ENCODE data around the gene PLEKHS1. TPM values are rescaled to one million over a fixed set of nuclear protein-coding genes. Genes with fewer than 3 reads are reported as not detected.
"Not testable (repeated sequence)": the region's sequence is repeated elsewhere in the genome, so short reads cannot be mapped to it uniquely, and the experiment has no call there.

PLEKHS1 gene
- total and polyA plus RNA-seq, 10 donors = 0.02 to 0.07 (median 0.03) TPM; not detected in 7

DNA sequence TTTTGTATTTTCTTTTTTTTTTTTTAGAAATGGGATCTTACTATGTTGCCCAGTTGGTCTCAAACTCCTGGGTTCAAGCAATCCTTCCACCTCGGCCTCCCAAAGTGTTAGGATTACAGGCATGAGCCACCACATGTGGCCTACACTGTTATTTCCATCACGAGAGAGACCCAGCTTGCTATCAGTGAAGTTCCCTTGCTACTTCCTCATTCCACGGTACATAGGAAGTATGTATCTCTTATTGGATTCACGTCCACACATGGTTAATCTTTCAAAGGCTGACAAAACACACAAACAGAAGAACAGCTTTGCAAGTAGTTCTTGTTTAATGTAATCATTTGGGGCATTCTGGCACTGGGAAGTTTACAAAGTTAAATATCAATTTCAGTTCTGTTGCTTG is 51.5 kb downstream of the PLEKHS1 start:
- TF ChIP-seq POLR2AphosphoS5 (IDR thresholded peaks at IDR 0.05) (no peak), POLR2A (IDR thresholded peaks at IDR 0.05) (no peak), CTCF (IDR thresholded peaks at IDR 0.05 in 8 of 11, conservative IDR thresholded peaks at IDR 0.05 in 3 of 11) (no peak)
- intact Hi-C loops (cut with DNase I; ENCODE audit: low total_unique reads) = no loop called here
- H3K4me1 ChIP-seq = peaks cover 0 to 10% (median 1%) of the 10 kb centered on the region in 6 donors
- H3K4me3 ChIP-seq = no peak overlapping the region
- H3K27ac ChIP-seq = no peak overlapping the region
- DNase-seq = no peak
- WGBS, 5 donors = 18 to 32% (median 31%) methylated on average over 4 of the region's 4 CpGs
- no peaks in the 10 kb centered on the region for H3K36me3 ChIP-seq
- H3K27me3 ChIP-seq (replicated peaks in 1 of 7) = peaks cover 0 to 5% (median 0%) of the 10 kb centered on the region in 7 donors
- H3K9me3 ChIP-seq = no peaks in the 10 kb centered on the region

DNA sequence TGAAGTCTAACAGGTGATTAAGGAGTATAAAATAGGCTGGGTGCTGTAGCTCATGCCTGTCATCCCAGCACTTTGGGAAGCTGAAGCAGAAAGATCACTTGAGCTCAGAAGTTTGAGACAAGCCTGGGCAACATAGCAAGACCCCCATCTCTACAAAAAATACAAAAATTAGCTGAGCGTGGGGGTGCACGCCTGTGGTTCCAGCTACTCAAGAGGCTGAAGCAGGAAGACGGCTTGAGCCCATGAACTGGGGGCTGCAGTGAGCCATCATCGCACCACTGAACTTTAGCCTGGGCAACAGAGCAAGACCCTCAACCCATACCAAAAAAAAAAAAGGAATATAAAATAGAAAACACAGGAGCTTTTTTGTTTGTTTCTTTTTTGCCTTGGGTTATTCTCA is 55.0 kb downstream of the PLEKHS1 start:
- WGBS, 5 donors = 93 to 99% (median 96%) methylated on average over 4 of the region's 4 CpGs
- Histone ChIP-seq H3K27me3 (replicated peaks in 1 of 7) (peaks cover 0 to 10% (median 0%) of the 10 kb centered on the region in 7 donors), H3K4me3 (no peak overlapping the region), H3K9me3 (no peaks in the 10 kb centered on the region), H3K36me3 (no peaks in the 10 kb centered on the region), H3K4me1 (peaks cover 0 to 5% (median 1%) of the 10 kb centered on the region in 6 donors), H3K27ac (no peak overlapping the region)
- TF ChIP-seq POLR2A (IDR thresholded peaks at IDR 0.05) (no peak), POLR2AphosphoS5 (IDR thresholded peaks at IDR 0.05) (no peak), CTCF (IDR thresholded peaks at IDR 0.05 in 8 of 11, conservative IDR thresholded peaks at IDR 0.05 in 3 of 11) (no peak)
- intact Hi-C loops (cut with DNase I; ENCODE audit: low total_unique reads) = no loop called here
- no peak for DNase-seq

- 73 to 88% (median 77%) methylated on average over 3 of the region's 3 CpGs for WGBS, 5 donors
- Histone ChIP-seq H3K27me3 (replicated peaks in 1 of 7) (peaks cover 0 to 10% (median 0%) of the 10 kb centered on the region in 7 donors), H3K4me3 (no peak overlapping the region), H3K27ac (no peak overlapping the region), H3K36me3 (no peaks in the 10 kb centered on the region), H3K4me1 (peaks cover 0 to 2% (median under 1%) of the 10 kb centered on the region in 6 donors), H3K9me3 (no peaks in the 10 kb centered on the region)
- DNase-seq = no peak
- intact Hi-C loops (cut with DNase I; ENCODE audit: low total_unique reads) = no loop called here
- TF ChIP-seq POLR2AphosphoS5 (IDR thresholded peaks at IDR 0.05) = no peak
- no peak for TF ChIP-seq CTCF (IDR thresholded peaks at IDR 0.05 in 8 of 11, conservative IDR thresholded peaks at IDR 0.05 in 3 of 11)
These were observed 56.7 kb downstream of the PLEKHS1 start for GRCh38 chr10:113808168-113808567.

- DNase-seq; H3K36me3 ChIP-seq; H3K27me3 ChIP-seq (replicated peaks in 1 of 7); H3K4me3 ChIP-seq; intact Hi-C loops (cut with DNase I; ENCODE audit: low total_unique reads); H3K4me1 ChIP-seq; H3K27ac ChIP-seq; H3K9me3 ChIP-seq: not testable (repeated sequence)
- WGBS, 5 donors = 90 to 100% (median 94%) methylated on average over 1 of the region's 1 CpG
These were observed 63.2 kb downstream of the PLEKHS1 start for GRCh38 chr10:113814700-113815099.

DNA sequence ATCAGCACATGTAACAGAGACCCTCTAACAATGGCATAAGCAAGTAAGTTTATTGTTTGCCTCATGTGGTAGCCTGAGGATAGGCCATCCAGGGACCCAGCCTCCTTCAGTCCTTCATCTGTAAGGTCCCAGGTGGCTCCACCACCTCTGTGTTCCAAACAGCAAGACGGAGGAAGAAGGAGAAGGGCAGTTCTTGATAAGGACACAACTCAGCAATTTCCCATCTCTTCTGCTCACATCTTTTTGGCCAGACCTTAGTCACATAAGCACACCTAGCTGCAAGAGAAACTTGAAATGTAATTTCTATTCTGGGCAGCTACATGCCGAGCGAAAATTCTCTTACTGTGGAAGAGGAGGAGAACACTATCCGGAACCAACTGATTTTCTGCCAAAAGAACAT is 68.5 kb downstream of the PLEKHS1 start:
- no peak overlapping the region for H3K4me3 ChIP-seq
- no peaks in the 10 kb centered on the region for H3K4me1 ChIP-seq
- H3K27ac ChIP-seq = no peak overlapping the region
- no peaks in the 10 kb centered on the region for H3K36me3 ChIP-seq
- DNase-seq = no peak
- no peaks in the 10 kb centered on the region for H3K27me3 ChIP-seq (replicated peaks in 1 of 7)
- H3K9me3 ChIP-seq = no peaks in the 10 kb centered on the region
- intact Hi-C loops (cut with DNase I; ENCODE audit: low total_unique reads) = no loop called here
- TF ChIP-seq POLR2AphosphoS5 (IDR thresholded peaks at IDR 0.05) (no peak), CTCF (IDR thresholded peaks at IDR 0.05 in 8 of 11, conservative IDR thresholded peaks at IDR 0.05 in 3 of 11) (no peak), POLR2A (IDR thresholded peaks at IDR 0.05) (no peak)
- 92 to 96% (median 92%) methylated on average over 4 of the region's 4 CpGs for WGBS, 5 donors

All from spleen (tissue), 11 donors.